Measurements from ENCODE around the gene BACH2.

DNA sequence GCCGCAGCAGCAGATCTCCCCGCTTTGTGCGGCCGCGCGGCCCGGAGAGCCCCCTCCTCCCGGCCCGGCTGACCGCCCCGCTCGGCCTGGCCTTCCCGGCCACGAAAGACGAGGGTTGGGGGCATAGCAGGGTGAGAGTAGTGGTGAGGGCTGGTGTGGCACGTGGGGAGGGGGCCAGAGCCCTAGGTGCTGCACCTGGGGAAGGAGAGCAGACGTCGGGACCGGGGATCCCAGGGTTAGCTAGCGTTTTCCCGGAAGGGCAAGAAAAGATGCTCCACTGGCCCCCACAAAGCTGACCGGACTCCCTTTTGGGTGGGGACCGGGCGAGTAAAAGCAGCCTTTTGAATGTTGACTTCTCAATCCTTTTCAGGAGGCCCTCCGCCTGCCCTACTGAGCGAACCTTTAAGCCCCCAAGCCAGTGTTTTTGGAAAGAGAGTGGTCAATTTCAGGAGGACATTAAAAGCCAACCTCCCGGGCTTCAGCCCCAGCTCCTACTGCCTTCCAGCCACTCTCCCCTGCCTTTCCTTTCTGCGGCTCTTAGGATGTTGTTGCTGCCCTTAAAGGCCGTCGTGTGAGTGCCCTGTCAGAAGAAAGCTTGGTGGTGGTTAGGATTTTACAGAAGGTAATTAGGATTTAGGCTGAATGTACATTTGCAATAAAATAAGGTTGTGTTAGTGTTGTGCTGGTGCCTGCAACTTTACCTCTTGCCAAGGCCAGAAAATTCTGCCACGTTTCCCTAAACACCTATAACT, 648 bp upstream of the BACH2 start:
- TF ChIP-seq POLR2A (IDR thresholded peaks at IDR 0.05): no peak
- TF ChIP-seq, protein P1, sequence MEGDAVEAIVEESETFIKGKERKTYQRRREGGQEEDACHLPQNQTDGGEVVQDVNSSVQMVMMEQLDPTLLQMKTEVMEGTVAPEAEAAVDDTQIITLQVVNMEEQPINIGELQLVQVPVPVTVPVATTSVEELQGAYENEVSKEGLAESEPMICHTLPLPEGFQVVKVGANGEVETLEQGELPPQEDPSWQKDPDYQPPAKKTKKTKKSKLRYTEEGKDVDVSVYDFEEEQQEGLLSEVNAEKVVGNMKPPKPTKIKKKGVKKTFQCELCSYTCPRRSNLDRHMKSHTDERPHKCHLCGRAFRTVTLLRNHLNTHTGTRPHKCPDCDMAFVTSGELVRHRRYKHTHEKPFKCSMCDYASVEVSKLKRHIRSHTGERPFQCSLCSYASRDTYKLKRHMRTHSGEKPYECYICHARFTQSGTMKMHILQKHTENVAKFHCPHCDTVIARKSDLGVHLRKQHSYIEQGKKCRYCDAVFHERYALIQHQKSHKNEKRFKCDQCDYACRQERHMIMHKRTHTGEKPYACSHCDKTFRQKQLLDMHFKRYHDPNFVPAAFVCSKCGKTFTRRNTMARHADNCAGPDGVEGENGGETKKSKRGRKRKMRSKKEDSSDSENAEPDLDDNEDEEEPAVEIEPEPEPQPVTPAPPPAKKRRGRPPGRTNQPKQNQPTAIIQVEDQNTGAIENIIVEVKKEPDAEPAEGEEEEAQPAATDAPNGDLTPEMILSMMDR (IDR thresholded peaks at IDR 0.05): no peak
